Measurements from ENCODE around the gene ADAMTS3.

Gene ADAMTS3

DNA sequence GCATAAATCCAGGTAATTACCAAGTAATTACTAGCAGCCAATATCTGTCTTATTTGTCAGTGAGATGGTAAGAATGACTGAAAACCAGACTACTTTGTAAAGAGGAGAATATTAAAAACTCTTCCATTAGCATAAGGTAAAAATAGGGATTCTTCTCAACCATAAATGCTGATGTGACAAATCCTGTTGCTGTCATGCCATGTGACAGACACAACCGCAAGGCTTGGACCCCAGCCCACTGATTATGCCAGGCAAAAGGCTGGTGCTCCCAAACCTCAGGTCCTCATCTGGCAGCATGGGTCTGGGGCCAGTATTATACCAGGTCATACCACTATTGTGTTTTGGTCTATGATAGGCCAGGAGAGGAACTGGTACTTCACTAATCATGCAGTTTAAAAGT lies 181.1 kb downstream of the ADAMTS3 start:
- no peak overlapping the region for H3K4me3 ChIP-seq (replicated peaks in 1 of 2; ENCODE audit: low read depth in 2 of 2, low read length in 2 of 2)
- no peak for DNase-seq (ENCODE audit: low read depth in 2 of 2)
- TF ChIP-seq, protein P1, sequence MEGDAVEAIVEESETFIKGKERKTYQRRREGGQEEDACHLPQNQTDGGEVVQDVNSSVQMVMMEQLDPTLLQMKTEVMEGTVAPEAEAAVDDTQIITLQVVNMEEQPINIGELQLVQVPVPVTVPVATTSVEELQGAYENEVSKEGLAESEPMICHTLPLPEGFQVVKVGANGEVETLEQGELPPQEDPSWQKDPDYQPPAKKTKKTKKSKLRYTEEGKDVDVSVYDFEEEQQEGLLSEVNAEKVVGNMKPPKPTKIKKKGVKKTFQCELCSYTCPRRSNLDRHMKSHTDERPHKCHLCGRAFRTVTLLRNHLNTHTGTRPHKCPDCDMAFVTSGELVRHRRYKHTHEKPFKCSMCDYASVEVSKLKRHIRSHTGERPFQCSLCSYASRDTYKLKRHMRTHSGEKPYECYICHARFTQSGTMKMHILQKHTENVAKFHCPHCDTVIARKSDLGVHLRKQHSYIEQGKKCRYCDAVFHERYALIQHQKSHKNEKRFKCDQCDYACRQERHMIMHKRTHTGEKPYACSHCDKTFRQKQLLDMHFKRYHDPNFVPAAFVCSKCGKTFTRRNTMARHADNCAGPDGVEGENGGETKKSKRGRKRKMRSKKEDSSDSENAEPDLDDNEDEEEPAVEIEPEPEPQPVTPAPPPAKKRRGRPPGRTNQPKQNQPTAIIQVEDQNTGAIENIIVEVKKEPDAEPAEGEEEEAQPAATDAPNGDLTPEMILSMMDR (IDR thresholded peaks at IDR 0.05; ENCODE audit: low read depth, low read length) = no peak

DNA sequence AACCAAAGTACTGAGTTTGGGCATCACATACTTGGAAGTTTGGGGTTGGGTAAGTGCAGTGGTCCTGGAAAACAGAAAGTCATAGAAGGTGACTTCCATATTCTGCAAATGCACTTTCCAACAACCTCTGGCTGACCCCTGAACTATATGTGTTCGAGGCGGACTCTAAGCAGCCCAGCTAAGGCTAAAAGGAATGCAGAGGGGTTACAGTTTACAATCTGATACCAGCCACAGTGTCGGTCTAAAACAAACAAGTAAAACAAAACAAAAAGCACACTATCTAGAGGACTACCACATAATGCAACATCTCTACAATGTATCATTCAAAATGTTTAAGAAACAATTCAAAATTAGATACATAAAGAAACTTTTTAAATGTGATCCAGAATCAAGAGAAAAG lies 185.6 kb downstream of the ADAMTS3 start:
- TF ChIP-seq, protein P1 (IDR thresholded peaks at IDR 0.05; ENCODE audit: low read depth, low read length) = no peak
- no peak overlapping the region for H3K4me3 ChIP-seq (replicated peaks in 1 of 2; ENCODE audit: low read depth in 2 of 2, low read length in 2 of 2)
- DNase-seq (ENCODE audit: low read depth in 2 of 2) = peak in 1 of 2 donors; percentile 11

DNA sequence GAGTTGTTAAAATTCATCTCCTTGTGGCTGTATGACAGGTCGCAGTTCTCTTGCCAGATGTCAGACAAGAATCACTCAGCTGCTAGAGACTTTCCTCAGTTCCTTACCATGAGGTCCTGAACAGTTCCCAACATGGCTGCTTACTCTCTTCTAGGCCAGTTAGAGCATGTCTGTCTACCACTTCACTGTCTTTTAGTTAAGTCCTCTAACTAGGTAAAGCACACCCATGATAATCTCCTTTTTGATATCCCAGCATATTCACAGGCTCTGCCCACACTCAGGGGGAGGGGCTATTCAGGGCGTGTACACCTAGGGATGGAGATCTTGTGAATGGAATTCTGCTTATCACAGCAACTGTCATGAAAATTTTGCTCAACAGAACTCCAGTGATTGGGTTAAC lies 190.1 kb downstream of the ADAMTS3 start:
- DNase-seq (ENCODE audit: low read depth in 2 of 2) = no peak
- TF ChIP-seq, protein P1 (IDR thresholded peaks at IDR 0.05; ENCODE audit: low read depth, low read length) = no peak
- no peak overlapping the region for H3K4me3 ChIP-seq (replicated peaks in 1 of 2; ENCODE audit: low read depth in 2 of 2, low read length in 2 of 2)

DNA sequence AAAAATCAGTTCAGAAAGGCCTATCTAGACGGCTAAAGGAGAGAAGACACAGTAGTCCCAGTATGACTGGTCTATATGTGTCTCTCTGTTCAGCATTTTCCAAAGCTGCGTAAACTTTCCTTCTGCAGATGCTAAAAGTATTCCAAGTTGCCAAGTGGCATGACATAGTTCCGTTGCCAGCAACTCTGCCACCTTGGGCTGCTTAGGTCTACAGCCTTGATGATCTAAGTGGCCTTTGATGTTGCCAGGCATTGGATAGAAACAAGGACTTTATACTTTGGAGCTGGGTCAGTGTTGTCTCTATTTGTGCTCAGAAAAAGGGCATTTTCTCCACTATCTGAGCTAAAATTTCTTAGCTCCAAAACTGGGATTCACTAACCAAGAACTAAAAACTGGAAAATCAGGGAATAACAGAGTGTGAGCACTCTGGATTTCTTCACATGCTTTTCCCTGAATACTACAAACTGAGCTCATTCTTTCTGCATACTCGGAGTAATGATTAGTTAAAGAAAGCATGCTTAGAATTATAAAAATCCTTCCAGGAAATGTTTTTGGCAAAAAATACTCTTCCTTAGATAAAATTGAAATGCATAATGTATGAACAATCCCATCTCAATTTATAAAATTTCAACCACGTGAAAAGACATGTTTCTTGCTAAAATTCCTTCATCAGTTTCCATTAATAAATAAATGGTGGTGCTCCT lies 191.4 kb downstream of the ADAMTS3 start:
- H3K4me3 ChIP-seq (replicated peaks in 1 of 2; ENCODE audit: low read depth in 2 of 2, low read length in 2 of 2) = no peak overlapping the region
- peak; percentile 52 to 56 for DNase-seq (ENCODE audit: low read depth in 2 of 2)
- TF ChIP-seq, protein P1 (IDR thresholded peaks at IDR 0.05; ENCODE audit: low read depth, low read length) = no peak

DNA sequence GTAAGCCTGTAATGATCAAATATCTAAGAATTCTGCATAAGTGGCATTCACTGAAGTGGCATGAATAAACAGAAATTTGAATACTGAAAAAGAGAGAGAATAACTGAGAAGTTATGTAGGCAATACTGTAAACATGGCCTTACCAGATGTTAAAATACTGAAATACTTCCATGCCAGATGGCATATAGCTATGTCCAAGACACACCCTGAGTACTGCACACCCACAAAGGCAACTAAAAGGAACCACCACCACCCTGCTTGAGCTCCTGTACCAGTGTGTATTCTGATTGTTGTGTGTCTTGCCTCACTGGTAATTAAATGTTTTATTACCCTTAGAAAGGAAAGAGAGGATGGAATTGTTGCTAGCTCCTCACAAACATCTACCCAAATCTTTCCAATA lies 192.1 kb downstream of the ADAMTS3 start:
- DNase-seq (ENCODE audit: low read depth in 2 of 2) = no peak
- TF ChIP-seq, protein P1 (IDR thresholded peaks at IDR 0.05; ENCODE audit: low read depth, low read length) = no peak
- no peak overlapping the region for H3K4me3 ChIP-seq (replicated peaks in 1 of 2; ENCODE audit: low read depth in 2 of 2, low read length in 2 of 2)

DNA sequence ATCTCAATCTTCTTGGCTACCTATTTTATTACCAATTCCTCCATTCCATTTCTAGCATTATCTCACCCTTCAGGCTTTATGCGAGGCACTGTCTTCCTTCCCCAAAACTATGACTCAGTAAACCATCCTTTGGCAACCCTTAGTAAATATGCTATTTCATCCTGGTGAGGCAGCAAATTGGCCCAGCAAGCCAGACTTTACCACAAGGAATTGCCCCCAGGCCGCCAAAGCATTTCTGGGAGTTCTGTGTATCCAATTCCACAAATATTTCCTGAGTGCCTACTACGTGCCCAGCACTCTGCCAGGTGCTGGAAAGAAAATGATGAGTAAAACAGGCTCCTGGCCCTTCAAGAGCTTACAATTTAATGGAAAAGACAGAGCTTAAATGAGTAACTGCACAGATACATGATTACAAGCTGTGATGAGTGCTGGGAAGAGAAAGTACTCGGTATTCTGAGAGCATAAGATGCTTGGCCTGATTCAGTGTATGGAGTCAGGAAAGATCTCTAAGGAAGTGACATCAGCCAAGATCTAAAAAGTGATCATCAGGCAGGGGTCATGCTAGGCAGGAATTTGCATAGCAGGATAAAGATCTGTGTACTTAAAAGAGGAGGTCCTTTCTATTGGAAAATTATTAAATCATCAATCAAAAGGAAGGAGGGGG lies 193.8 kb downstream of the ADAMTS3 start:
- TF ChIP-seq, protein P1 (IDR thresholded peaks at IDR 0.05; ENCODE audit: low read depth, low read length) = no peak
- no peak overlapping the region for H3K4me3 ChIP-seq (replicated peaks in 1 of 2; ENCODE audit: low read depth in 2 of 2, low read length in 2 of 2)
- DNase-seq (ENCODE audit: low read depth in 2 of 2) = peak; percentile 46 to 73
